ENCODE results near the gene DCTN1.
"Not testable (repeated sequence)": the region's sequence is repeated elsewhere in the genome, so short reads cannot be mapped to it uniquely, and the experiment has no call there.

DCTN1 gene

DNA sequence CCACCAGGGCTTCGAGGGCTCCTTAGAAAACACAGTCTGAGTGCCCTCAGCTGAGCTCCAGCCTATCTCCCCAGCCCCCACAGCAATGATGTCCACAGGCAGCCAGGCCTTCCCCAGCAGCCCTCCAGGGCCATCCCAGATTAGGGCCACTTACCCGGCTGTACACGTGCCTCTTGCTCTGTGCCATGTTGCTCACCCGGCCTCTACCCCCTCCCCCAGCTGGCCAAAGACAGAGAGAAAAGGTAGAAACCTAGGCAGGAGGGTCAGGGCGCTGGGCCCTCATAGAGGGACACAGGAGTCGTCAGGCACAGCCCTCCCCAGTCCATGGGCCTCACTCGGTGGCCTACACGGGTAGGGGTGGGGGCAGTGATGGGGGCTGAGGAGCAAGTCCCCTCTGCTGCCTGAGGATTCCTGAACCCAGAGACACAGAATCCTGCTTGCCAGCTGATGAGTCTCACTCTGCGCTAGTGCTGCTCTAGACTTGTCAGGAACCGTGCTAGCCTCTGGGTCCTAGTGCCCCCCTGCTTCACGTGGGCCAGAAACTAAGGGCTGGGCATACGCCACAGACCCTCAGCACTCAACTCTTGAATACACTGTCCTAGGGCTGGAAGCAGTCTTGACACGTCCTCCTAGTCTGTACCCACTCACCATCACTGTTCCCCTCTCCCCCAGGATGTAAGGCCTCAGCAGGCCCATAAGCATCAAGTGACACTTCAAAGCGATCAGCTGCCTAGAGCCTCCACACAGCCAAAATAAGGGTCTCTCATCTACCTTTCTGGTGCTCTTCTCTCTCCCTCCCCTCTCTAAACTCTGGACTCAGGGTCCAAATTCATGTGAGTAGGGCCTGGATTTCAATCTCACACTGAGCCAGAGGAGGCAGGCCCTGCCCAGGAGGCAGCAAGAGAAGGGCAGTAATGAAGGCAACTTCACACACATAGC lies at the start of gene DCTN1:
Gene DCTN1, minus strand, starts transcription at position 461 of the 939 bp plus-strand sequence. Its CDS starts 274 bp downstream, at position 187.
- Mint-ChIP-seq H3K36me3 (ENCODE audit: low read depth) (peaks cover 12% of the 10 kb centered on the region), H3K9me3 (no peaks in the 10 kb centered on the region), H3K27me3 (ENCODE audit: low read depth) (no peaks in the 10 kb centered on the region), H3K27ac (peak within 1 kb of the TSS; percentile 17), H3K4me1 (ENCODE audit: low read depth) (peaks cover 22% of the 10 kb centered on the region), H3K4me3 (no peak within 1 kb of the TSS)

DNA sequence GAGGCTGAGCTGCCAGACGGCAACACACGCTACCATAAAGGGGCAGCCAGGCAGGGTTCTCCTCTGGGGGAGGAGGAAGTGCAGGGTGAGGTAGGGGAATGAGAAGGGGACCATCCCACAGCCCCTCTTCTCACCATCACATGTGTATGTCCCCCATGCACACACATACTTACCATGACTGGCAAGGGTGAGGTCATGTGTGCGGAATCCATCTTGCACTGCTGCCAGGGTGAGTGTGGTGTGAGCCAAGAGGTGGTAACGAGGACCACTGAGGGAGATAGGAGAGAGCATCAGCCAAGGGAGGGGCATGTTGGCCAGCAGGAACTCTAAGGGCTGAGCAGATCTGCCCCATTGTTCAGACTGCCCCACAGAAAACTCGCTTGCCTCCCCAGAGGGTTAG lies 48.6 kb upstream of the DCTN1 start:
- H3K4me1 Mint-ChIP-seq (ENCODE audit: low read depth): peaks cover 10% of the 10 kb centered on the region
- no peaks in the 10 kb centered on the region for H3K27me3 Mint-ChIP-seq (ENCODE audit: low read depth)
- no peak overlapping the region for H3K27ac Mint-ChIP-seq
- H3K36me3 Mint-ChIP-seq (ENCODE audit: low read depth): peaks cover 12% of the 10 kb centered on the region
- no peaks in the 10 kb centered on the region for H3K9me3 Mint-ChIP-seq
- H3K4me3 Mint-ChIP-seq: no peak overlapping the region

DNA sequence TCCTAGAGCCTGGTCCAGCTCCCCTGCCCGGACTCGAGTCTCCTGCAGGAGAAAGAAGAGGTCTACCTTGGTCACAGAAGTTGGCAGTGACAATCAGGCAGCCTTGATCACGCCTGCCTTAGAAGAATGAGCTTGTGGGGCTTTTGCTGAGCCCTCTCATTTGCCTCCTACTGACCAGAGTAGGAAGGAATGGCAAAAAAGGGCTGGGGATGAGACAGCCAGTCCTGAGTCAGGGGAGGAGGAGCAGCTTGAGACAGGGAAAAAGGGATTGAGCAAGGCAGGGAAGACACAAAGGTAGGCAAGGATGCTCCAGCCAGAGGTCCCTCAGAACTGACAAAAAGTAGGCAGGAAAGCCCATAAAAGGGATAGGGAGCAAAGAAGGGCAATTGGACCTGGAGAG lies 47.4 kb upstream of the DCTN1 start:
- H3K9me3 Mint-ChIP-seq: no peaks in the 10 kb centered on the region
- no peak overlapping the region for H3K27ac Mint-ChIP-seq
- H3K27me3 Mint-ChIP-seq (ENCODE audit: low read depth): no peaks in the 10 kb centered on the region
- H3K4me3 Mint-ChIP-seq: no peak overlapping the region
- H3K36me3 Mint-ChIP-seq (ENCODE audit: low read depth): peaks cover 12% of the 10 kb centered on the region
- peaks cover 20% of the 10 kb centered on the region for H3K4me1 Mint-ChIP-seq (ENCODE audit: low read depth)

DNA sequence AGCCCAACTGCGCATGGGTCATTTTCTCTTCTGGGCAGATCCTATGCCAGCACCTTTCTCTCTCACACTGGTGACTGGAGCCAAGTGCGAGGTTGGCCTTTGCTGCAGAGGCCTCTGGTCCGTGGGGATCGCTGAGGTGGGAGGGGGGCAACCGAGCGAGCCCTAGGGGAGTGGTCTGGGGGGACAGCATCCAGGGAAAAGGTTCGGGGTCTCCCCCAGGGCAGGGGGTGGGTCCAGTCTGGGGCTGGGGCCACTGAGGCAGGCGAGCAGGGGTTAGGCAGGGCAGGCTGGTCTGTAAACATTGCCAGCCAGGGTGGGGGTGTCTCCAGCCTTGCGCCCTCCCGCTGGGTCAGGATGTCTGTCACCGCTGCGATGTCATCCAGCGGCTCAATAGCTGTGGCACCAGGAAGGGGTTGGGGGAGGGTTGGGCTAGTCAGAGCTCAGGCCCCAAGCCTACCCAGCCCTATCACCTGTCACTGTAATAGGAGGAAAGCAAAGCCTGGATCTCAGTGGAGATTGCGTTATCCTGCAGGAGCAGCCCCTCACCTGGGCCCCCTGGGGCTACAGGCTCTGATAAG lies 46.2 kb upstream of the DCTN1 start:
- Mint-ChIP-seq H3K27ac (no peak overlapping the region), H3K4me1 (ENCODE audit: low read depth) (peaks cover 21% of the 10 kb centered on the region), H3K27me3 (ENCODE audit: low read depth) (no peaks in the 10 kb centered on the region), H3K9me3 (no peaks in the 10 kb centered on the region), H3K4me3 (no peak overlapping the region), H3K36me3 (ENCODE audit: low read depth) (peaks cover 12% of the 10 kb centered on the region)

DNA sequence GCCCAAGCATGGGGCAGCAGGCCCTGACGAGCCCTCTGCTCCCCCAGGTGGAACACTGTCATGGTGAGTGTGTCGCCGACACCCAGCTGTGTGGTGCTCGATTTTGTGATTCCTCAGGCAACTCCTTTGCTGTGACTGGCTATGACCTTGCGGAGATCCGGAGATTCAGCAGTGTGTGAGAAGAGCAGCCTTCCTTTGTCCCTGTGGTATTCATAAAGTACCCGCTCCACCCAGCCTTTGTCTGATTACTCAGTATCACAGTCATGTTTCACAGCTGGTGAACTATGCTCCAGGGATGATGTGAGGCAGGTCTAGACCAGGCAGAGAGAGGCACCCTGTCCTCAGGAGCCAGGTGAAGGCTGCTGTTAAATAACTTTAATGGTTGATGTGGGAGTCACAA lies 45.4 kb upstream of the DCTN1 start:
- H3K4me3 Mint-ChIP-seq: no peak overlapping the region
- H3K27ac Mint-ChIP-seq: no peak overlapping the region
- H3K36me3 Mint-ChIP-seq (ENCODE audit: low read depth): peaks cover 12% of the 10 kb centered on the region
- no peaks in the 10 kb centered on the region for H3K9me3 Mint-ChIP-seq
- H3K27me3 Mint-ChIP-seq (ENCODE audit: low read depth): no peaks in the 10 kb centered on the region
- H3K4me1 Mint-ChIP-seq (ENCODE audit: low read depth): peaks cover 25% of the 10 kb centered on the region

DNA sequence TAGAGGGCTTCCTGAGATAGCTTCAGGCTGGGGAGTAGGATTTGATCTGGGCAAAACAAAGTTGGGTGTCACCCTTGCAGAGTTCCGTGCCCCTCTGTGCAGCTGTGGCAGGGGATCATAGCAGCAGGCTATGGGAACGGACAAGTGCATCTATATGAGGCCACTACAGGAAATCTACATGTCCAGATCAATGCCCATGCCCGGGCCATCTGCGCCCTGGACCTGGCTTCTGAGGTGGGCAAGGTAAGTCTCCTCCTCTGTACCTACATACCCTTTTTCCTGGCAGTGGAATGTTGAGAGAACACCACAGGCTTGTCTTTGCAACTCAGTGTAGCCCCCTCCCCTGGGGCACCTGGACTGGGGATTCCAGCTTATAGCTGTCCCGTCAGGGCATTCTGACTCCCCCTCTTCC lies 44.9 kb upstream of the DCTN1 start:
- Mint-ChIP-seq H3K27me3 (ENCODE audit: low read depth) (peaks cover 4% of the 10 kb centered on the region), H3K4me1 (ENCODE audit: low read depth) (peaks cover 30% of the 10 kb centered on the region), H3K36me3 (ENCODE audit: low read depth) (peaks cover 12% of the 10 kb centered on the region), H3K9me3 (no peaks in the 10 kb centered on the region), H3K4me3 (no peak overlapping the region), H3K27ac (no peak overlapping the region)

DNA sequence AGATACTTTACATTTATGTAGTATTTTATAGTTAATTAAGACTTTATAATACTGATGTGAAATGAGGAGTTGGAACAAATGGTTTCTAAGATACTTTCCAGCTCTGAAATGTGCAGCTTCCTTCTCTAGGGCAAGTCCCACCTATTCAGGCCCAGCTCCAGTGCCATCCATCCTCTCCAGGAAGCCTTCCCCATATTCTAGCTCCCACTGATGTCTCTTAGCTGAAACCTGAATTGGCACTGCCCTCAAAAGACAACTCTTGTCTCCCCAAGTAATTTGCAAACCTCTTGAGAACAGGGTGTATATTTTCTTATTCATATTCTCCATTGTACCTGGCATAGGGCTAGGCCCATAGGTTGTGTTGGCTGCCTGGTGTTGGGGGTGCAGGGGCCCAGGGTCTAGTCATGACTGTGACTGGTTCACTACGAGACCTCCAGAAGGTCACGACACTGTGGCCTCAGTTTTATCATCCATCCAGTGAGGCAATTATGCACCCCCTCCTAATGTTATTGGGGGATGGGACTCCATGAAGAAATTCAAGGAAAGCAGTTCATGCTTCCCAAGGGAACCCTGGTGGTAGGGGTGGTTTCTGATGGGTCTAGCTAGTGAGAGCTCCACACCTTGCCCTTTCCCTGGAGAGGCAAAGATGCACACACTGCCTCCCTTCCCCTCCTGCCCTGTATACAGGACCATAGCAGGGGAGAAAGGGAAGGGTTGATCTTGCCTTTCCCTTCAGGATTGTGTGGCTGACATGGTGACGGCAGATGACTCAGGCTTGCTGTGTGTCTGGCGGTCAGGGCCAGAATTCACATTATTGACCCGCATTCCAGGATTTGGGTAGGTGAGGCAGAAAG lies 44.3 kb upstream of the DCTN1 start:
- Mint-ChIP-seq H3K4me1 (ENCODE audit: low read depth) (peaks cover 31% of the 10 kb centered on the region), H3K4me3 (no peak overlapping the region), H3K27ac (peak overlapping the region; percentile 56), H3K9me3 (no peaks in the 10 kb centered on the region), H3K36me3 (ENCODE audit: low read depth) (peaks cover 12% of the 10 kb centered on the region), H3K27me3 (ENCODE audit: low read depth) (peaks cover 4% of the 10 kb centered on the region)

DNA sequence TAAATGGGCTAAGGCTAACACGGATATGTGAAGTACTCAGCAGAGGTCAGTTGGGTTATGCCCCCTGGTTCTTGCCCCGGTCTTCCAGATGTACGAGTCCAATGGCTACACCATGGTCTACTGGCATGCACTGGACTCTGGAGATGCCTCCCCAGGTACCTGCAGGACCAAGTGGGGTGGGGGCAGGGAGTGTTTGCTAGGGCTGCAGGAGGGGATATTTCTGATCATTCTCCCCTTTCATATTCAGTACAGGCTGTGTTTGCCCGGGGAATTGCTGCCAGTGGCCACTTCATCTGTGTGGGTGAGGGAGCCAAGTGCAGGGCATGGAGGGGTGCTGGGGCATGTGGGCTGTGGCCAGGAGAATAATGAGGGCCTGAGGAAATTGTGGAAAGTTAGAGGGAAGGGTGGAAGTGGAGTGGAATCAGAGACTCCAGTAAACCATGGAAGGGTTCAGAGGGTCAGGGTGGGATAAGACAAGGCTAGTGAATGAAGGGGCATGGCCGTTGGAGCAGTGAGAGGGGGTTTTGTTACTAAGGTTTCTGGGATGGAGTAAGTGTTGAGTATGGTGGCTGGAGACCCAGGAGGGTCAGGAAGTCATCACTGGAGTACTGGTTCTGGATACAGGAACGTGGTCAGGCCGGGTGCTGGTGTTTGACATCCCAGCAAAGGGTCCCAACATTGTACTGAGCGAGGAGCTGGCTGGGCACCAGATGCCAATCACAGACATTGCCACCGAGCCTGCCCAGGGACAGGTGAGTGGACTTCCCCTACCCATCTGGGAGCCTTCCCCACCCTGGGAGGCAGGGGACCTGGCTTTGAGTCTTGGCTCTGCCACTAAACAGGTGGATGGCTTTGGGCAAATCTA lies 43.4 kb upstream of the DCTN1 start:
- Mint-ChIP-seq H3K9me3 (no peaks in the 10 kb centered on the region), H3K27ac (peak overlapping the region; percentile 99), H3K27me3 (ENCODE audit: low read depth) (peaks cover 4% of the 10 kb centered on the region), H3K36me3 (ENCODE audit: low read depth) (peaks cover 12% of the 10 kb centered on the region), H3K4me3 (peak overlapping the region; percentile 99), H3K4me1 (ENCODE audit: low read depth) (peaks cover 31% of the 10 kb centered on the region)

DNA sequence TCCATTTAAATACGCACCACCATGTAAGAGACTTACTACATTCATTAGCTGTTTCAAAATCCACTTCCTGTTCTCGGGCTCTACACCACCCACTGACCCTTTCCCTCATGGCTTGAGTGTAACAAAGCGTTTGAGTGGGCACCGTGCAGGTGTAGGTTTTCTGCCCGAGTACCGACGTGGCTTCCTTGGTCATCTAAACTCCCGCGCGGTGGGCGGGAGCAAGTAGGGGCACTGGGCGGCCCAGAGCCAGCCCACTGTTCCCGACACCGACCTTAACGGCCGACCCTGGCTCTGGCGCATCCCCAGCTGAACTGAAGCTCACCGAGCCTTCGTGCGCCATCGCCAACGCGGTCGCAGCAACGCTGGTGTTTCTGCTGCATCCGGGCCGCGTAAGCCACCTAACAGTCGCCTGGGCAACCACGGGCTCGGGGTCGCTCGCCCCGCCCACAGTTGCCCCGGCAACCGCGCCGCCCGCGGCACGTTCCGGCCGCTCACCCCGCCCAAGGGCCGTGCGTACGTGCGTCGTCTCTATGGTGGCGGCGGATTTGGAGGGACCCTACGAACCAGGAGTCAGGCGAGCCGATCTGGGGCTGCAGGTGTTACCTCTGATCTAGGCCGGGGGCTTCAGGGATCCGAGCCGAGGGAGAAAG lies 41.2 kb upstream of the DCTN1 start, which contains the start of the genes C2orf81 and WDR54:
Gene C2orf81, minus strand, starts transcription at position 399 of the 650 bp plus-strand sequence. Its CDS starts 59 bp downstream, at position 340.
Gene WDR54, plus strand, starts transcription at position 510 of the 650 bp plus-strand sequence. CDS start 424 bp downstream, outside the sequence.
- peaks cover 4% of the 10 kb centered on the region for H3K27me3 Mint-ChIP-seq (ENCODE audit: low read depth)
- peaks cover 6% of the 10 kb centered on the region for H3K36me3 Mint-ChIP-seq (ENCODE audit: low read depth)
- peak within 1 kb of the TSS; percentile 99 for H3K27ac Mint-ChIP-seq
- H3K4me3 Mint-ChIP-seq: peak within 1 kb of the TSS; percentile 99
- H3K4me1 Mint-ChIP-seq (ENCODE audit: low read depth): peaks cover 31% of the 10 kb centered on the region
- no peaks in the 10 kb centered on the region for H3K9me3 Mint-ChIP-seq

DNA sequence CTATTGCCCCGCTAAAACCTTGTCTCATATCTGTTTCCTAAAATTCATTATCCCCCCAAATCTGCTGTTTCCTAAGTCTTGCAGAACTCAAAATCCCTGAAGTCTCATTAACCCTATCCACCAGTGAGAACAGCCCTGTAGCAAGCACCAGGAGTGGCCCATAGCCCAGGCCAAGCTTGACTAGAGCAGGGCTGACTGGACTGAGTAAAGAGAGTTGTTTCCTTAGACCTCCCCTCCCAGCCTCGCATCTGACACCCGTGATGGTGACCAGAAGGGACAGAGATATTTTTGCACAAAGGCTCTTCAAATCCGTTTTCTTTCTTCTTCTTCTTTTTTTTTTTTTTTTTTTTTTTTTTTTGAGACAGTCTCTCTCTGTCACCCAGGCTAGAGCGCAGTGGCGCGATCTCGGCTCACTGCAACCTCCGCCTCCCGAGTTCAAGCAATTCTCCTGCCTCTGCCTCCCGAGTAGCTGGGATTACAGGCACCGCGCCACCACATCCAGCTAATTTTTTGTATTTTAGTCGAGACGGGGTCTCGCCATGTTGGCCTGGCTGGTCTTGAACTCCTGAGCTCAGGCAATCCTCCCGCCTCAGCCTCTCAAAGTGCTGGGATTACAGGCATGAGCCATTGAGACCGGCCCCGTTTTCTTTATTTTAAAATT lies 40.5 kb upstream of the DCTN1 start:
- Mint-ChIP-seq H3K4me1 (ENCODE audit: low read depth) (peaks cover 32% of the 10 kb centered on the region), H3K27ac (peak overlapping the region; percentile 88), H3K4me3 (peak overlapping the region; percentile 8)
- not testable (repeated sequence) for H3K27me3 Mint-ChIP-seq (ENCODE audit: low read depth); H3K36me3 Mint-ChIP-seq (ENCODE audit: low read depth); H3K9me3 Mint-ChIP-seq

DNA sequence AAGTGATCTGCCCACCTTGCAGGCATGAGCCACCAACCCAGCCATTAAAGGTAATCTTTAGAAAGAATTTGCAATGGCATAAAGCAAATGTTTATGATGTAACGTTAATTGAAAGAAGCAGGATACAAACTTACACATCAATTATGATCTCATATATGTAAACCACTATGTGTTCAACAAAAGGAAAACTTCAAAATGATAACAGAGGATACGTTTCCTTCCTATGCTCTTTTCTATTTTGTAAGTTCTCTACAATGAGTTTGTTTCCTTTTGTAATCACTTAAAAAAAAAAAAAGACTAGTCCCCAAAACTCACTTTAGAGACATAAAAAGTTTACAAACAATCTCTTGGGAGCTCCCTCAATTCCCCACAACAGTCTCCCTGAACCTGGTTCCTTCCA lies 39.9 kb upstream of the DCTN1 start:
- Mint-ChIP-seq H3K27me3 (ENCODE audit: low read depth) (peaks cover 4% of the 10 kb centered on the region), H3K4me1 (ENCODE audit: low read depth) (peaks cover 30% of the 10 kb centered on the region), H3K4me3 (peak overlapping the region; percentile 8), H3K27ac (peak overlapping the region; percentile 28), H3K36me3 (ENCODE audit: low read depth) (no peaks in the 10 kb centered on the region), H3K9me3 (no peaks in the 10 kb centered on the region)

DNA sequence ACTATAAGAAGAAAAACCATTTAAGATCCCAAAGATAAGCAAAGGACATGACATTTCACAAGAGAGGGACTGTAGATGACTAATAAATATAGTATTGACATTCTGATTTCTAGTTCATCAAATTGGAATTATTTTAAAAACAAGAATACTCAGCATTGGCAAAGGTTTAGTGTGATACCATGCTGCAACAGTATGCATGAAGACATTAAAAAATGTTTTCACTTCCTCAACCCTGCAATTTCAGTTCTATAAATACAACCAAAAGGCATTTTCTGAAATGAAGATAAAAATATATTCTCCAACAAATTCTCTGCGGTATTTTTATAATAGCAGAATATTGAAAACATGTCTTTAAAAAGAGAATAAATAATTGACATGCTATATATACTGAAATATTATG lies 39.2 kb upstream of the DCTN1 start:
- no peak overlapping the region for H3K4me3 Mint-ChIP-seq
- peaks cover 4% of the 10 kb centered on the region for H3K27me3 Mint-ChIP-seq (ENCODE audit: low read depth)
- H3K4me1 Mint-ChIP-seq (ENCODE audit: low read depth): peaks cover 30% of the 10 kb centered on the region
- H3K27ac Mint-ChIP-seq: no peak overlapping the region
- H3K9me3 Mint-ChIP-seq: no peaks in the 10 kb centered on the region
- no peaks in the 10 kb centered on the region for H3K36me3 Mint-ChIP-seq (ENCODE audit: low read depth)

DNA sequence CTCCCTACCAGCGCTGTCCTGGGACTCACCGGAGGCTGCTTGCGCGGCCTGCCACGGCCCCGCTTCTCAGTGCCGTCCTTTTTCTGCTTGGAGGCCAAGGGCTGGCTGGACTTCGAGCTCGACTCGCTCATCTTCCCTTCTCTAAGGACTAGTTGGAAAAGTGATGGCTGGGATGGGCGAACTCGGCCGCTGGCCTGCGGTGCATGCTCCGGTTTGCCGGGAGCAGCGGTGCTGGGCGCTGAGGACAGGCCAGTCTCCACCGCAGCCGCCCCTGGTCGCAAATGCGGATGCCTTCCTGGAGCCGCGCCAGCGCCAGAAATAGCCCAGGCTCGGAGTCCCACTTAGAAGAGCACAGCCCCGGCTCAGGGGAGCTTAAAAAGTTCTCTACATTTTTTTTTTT lies 38.2 kb upstream of the DCTN1 start:
- H3K27me3 Mint-ChIP-seq (ENCODE audit: low read depth): peaks cover 4% of the 10 kb centered on the region
- no peaks in the 10 kb centered on the region for H3K36me3 Mint-ChIP-seq (ENCODE audit: low read depth)
- H3K27ac Mint-ChIP-seq: no peak overlapping the region
- peaks cover 30% of the 10 kb centered on the region for H3K4me1 Mint-ChIP-seq (ENCODE audit: low read depth)
- no peak overlapping the region for H3K4me3 Mint-ChIP-seq
- no peaks in the 10 kb centered on the region for H3K9me3 Mint-ChIP-seq
